Loucy (cell line): ENCODE results near the gene LONP2.

Source experiments
- CTCF ChIP-seq: fragments of 200-600 bp; sonication (generic); conservative IDR thresholded peaks from 2 replicates; pipeline ENCODE4 v1.5.1; 2014; ENCODE audit warnings: mild to moderate bottlenecking, antibody characterized with exemption, low read length
- EZH2phosphoT487 ChIP-seq: fragments of 200-600 bp; IDR thresholded peaks from 2 replicates; pipeline ENCODE4 v1.6.1; 2018; ENCODE audit warnings: antibody characterized with exemption, mild to moderate bottlenecking, moderate library complexity, borderline replicate concordance

- no peak for TF ChIP-seq CTCF
- no peak for TF ChIP-seq EZH2phosphoT487
Measured at GRCh38 chr16:48384520-48385252, 140.6 kb downstream of the LONP2 start.
